Peyer's patch (tissue), 4 donors: ENCODE measurements around the gene RAP1GAP. TPM values are rescaled to one million over a fixed set of nuclear protein-coding genes. Genes with fewer than 3 reads are reported as not detected.

Experiments
- DNase-seq, 3 donors: peaks; one replicate each; pipeline ENCODE4 v3.0.0-alpha.2; 2017 to 2019
- H3K27ac ChIP-seq, 4 donors: fragments of 200-600 bp; sonication (generic); one replicate each; pipeline ENCODE4 v1.5.1; 2016 to 2019
- H3K27me3 ChIP-seq, 2 donors: fragments of 200-600 bp; sonication (generic); one replicate each; pipeline ENCODE4 v1.5.1; 2019
- H3K36me3 ChIP-seq, 3 donors: fragments of 200-600 bp; sonication (generic); one replicate each; pipeline ENCODE4 v1.5.1; 2016 to 2019
- H3K4me1 ChIP-seq, 4 donors: fragments of 200-600 bp; sonication (generic); one replicate each; pipeline ENCODE4 v1.5.1; 2016 to 2019
- H3K4me3 ChIP-seq, 4 donors: fragments of 200-600 bp; sonication (generic); 1 replicate in 3 of 4; 2 replicates in 1 of 4; pipeline ENCODE4 v1.5.1; 2016 to 2019; ENCODE audit warnings: mild to moderate bottlenecking in 1 of 4
- H3K9me3 ChIP-seq, 4 donors: fragments of 200-600 bp; sonication (generic); one replicate each; pipeline ENCODE4 v1.5.1; 2016 to 2019; ENCODE audit warnings: mild to moderate bottlenecking in 1 of 4
- POLR2A ChIP-seq, 2 donors: fragments of 450-650 bp; IDR thresholded peaks; one replicate each; pipeline ENCODE4 v1.5.1; 2017; ENCODE audit warnings: antibody characterized with exemption in 2 of 2, mild to moderate bottlenecking in 2 of 2, moderate library complexity in 2 of 2
- total RNA-seq, 4 donors: library from RNA; depleted of rRNA; stranded (reverse); fragments of >200 nt; gene quantifications; one replicate each; pipeline ENCODE4 v1.1.0, GENCODE V29; 2016
- TF ChIP-seq, protein P1 (sequence below), 6 experiments: fragments of 450-650 bp in 4 of 6; fragments of 200-600 bp in 2 of 6; sonication (generic) in 1 of 6; IDR thresholded peaks; one replicate each; pipeline ENCODE4 v1.5.1; 2017 to 2019; ENCODE audit warnings: antibody characterized with exemption in 6 of 6, mild to moderate bottlenecking in 3 of 6, moderate library complexity in 1 of 6

The RAP1GAP gene
- total RNA-seq, 4 donors from 2014 or later = 32.2 to 65.3 (median 57.0) TPM

DNA sequence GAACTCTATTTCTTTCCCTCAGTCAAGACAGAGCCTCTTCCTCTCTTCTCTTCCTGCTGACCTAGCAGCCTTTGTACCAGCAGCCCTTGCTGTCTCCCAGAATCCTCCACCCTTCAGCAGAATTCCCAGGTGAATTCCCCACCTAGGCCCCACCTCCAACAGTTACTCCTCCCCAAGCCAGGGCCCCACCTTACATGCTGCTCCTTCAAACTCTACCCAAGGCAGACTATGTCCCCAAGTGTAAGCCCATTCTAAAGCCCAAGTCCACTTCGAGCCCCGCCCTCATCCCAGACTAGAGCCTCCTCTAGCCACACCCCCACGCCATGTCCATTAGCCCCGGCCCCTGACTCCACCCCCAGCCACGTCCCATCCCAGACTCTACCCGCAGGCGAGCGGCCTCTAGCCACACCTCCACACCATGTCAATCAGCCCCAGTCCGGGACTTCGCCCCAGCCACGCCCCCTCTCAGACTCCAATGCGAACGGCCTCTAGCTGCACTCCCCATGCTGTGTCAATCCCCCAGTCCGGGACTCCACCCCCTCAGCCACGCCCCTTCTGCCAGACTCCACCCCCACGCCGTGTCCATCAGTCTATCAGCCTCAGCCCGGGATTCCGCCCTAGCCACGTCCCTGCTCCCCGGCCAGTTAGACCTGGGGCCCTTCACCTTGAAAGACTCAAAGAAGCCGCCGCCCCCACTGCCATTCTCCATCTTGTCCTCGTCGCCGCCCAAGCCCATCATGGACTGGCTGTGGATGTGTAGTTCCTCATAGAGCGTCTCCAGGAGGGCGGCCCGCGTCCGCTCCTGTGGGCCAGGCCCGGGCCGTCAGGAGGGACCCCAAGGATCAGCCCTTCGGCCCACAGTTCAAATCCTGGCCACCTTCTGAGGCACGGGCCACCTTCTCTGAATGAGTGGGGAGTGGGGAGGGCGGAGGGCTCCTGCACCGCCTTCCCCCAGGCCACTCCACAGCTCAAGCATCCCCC is 61.3 kb downstream of the RAP1GAP start:
- Histone ChIP-seq H3K9me3 (no peaks in the 10 kb centered on the region), H3K27ac (peak overlapping the region in 2 of 4 donors; percentile 32 to 70), H3K4me3 (no peak overlapping the region), H3K4me1 (peaks cover 0 to 5% (median 0%) of the 10 kb centered on the region in 4 donors), H3K27me3 (no peaks in the 10 kb centered on the region), H3K36me3 (no peaks in the 10 kb centered on the region)
- peak; percentile 40 to 98 (median 95) for DNase-seq
- TF ChIP-seq, protein P1, sequence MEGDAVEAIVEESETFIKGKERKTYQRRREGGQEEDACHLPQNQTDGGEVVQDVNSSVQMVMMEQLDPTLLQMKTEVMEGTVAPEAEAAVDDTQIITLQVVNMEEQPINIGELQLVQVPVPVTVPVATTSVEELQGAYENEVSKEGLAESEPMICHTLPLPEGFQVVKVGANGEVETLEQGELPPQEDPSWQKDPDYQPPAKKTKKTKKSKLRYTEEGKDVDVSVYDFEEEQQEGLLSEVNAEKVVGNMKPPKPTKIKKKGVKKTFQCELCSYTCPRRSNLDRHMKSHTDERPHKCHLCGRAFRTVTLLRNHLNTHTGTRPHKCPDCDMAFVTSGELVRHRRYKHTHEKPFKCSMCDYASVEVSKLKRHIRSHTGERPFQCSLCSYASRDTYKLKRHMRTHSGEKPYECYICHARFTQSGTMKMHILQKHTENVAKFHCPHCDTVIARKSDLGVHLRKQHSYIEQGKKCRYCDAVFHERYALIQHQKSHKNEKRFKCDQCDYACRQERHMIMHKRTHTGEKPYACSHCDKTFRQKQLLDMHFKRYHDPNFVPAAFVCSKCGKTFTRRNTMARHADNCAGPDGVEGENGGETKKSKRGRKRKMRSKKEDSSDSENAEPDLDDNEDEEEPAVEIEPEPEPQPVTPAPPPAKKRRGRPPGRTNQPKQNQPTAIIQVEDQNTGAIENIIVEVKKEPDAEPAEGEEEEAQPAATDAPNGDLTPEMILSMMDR (IDR thresholded peaks at IDR 0.05) = no peak
- TF ChIP-seq POLR2A (IDR thresholded peaks at IDR 0.05) = peak in 1 of 2 donors; percentile 9

DNA sequence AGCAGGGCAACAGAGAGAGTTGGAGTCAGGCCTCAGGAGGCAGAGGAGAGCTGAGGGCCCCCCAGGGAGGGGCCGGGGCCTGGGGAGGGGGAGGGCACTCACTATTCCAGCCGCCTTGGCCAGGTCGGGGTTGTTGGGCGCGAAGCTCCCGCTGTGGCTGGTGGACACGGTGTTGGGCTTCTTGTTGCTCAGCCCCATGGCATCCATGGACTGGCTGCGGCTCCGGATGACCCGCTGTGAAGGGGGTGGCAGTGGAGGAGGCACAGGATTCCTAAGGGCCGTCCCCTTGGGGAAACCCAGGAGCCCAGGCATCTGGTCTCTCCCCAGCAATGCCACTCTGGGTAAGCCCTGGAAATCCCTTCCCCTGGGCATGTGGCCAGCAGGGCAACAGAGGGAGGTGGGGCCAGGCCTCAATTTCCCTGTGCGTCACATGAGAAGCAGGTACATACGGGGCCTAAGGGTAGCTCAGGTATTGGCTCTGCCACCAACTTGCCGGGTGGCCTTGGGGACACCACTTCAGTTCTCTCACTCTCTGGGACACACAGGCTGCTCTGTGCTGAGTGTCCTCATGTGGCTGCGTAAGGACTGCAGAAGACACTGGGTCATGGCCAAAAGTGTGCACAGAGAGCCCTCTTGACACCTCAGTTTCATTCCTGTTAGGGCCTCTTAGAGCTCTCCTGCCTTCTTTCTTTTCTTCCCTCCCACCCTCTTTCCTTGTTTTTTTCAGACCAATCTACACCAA is 63.0 kb downstream of the RAP1GAP start:
- Histone ChIP-seq H3K4me1 (peaks cover 0 to 5% (median 0%) of the 10 kb centered on the region in 4 donors), H3K27ac (no peak overlapping the region), H3K9me3 (no peaks in the 10 kb centered on the region), H3K36me3 (no peaks in the 10 kb centered on the region), H3K27me3 (no peaks in the 10 kb centered on the region), H3K4me3 (no peak overlapping the region)
- TF ChIP-seq, protein P1 (IDR thresholded peaks at IDR 0.05) = no peak
- TF ChIP-seq POLR2A (IDR thresholded peaks at IDR 0.05) = no peak
- DNase-seq = no peak

DNA sequence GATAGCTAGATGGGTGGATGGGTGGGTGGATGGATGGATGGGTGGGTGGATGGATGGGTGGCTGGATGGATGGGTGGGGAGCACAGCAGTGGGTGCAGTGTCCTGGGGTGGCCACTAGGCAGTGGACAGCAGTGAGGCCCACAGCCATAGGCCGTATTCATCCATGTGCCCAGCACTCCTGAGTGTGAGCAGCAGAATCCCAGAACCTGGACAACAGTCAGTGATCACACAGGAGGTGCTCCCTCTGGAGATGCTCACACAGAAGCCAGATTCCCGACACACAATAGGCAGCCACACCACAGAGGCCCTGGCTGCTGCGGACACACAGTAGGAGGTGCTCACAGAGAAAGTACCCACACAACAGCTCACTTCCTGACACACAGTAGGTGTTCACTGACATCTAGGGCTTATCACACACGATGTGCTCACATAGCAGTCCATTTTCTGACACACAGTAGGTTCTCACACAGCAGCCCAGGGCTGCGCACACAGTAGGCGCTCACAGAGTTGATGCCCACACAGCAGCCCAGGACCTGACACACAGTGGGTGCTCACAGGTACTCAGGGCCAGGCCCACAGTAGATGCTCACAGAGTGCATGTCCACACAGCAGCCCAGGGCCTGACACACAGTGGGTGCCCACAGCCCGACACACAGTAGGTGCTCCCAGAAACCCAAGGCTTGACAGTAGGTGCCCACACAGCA is 64.0 kb downstream of the RAP1GAP start:
- DNase-seq = no peak
- H3K4me3 ChIP-seq = no peak overlapping the region
- no peaks in the 10 kb centered on the region for H3K27me3 ChIP-seq
- no peak overlapping the region for H3K27ac ChIP-seq
- peaks cover 0 to 5% (median 0%) of the 10 kb centered on the region in 4 donors for H3K4me1 ChIP-seq
- H3K9me3 ChIP-seq = no peaks in the 10 kb centered on the region
- H3K36me3 ChIP-seq = no peaks in the 10 kb centered on the region
- TF ChIP-seq, protein P1 (IDR thresholded peaks at IDR 0.05) = no peak
- TF ChIP-seq POLR2A (IDR thresholded peaks at IDR 0.05) = no peak

DNA sequence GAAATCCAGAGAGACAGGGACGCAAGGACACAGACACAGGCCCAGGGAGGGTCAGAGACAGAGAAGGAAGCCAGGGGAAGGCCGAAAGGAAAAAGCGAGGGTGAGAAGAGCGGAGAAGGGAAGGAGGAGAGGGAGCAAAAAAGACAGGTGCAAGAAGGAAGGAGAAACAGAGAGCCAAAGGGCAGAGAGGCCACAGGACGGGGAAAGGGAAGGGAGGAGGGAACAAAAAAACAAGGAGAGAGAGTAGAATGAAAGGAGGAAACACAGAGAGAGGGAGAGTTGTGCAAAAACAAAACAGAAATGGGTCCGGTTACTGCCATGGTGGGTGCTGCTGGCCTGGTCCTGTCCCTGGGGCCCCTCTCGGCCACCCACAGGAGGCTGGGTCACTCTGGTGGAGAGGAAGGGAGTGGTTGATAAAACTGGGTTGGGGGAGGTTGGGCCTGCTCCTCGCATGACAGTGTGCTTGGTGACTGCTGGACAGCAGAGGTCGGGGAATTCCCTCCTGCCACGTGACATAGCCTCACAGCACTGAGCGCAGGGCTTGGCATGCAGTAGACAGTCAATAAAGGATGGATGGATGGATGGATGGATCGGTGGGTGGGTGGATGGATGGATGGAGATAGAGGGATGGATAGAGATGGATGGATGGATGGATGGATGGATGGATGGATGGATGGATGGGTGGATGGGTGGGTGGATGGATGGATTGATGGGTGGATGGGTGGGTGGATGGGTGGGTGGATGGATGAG is 64.8 kb downstream of the RAP1GAP start:
- TF ChIP-seq POLR2A (IDR thresholded peaks at IDR 0.05) = no peak
- TF ChIP-seq, protein P1 (IDR thresholded peaks at IDR 0.05) = no peak
- peaks cover 0 to 5% (median 0%) of the 10 kb centered on the region in 4 donors for H3K4me1 ChIP-seq
- no peak overlapping the region for H3K27ac ChIP-seq
- H3K36me3 ChIP-seq = no peaks in the 10 kb centered on the region
- no peak for DNase-seq
- no peaks in the 10 kb centered on the region for H3K27me3 ChIP-seq
- H3K4me3 ChIP-seq = no peak overlapping the region
- no peaks in the 10 kb centered on the region for H3K9me3 ChIP-seq
